Right lobe of liver (tissue), 4 donors: ENCODE results near the gene CYB561D2.

ENCODE experiments used
- POLR2A ChIP-seq: fragments of 450-650 bp; IDR thresholded peaks from one replicate; pipeline ENCODE4 v1.6.1; 2017; ENCODE audit warnings: antibody characterized with exemption, mild to moderate bottlenecking
- TF ChIP-seq, protein P1 (sequence below), 4 donors: fragments of 200-600 bp in 3 of 4; fragments of 450-650 bp in 1 of 4; IDR thresholded peaks; one replicate each; pipeline versions ENCODE4 v1.5.1 to v1.8.0; 2016 to 2022; ENCODE audit warnings: antibody characterized with exemption in 4 of 4, mild to moderate bottlenecking in 2 of 4
- donor health status: DM: no; HTN: no; CAD: no.
- donor health status: DM: no; HTN: no; CAD: no.
- donor health status: DM: no; HTN: yes; CAD: no.

DNA sequence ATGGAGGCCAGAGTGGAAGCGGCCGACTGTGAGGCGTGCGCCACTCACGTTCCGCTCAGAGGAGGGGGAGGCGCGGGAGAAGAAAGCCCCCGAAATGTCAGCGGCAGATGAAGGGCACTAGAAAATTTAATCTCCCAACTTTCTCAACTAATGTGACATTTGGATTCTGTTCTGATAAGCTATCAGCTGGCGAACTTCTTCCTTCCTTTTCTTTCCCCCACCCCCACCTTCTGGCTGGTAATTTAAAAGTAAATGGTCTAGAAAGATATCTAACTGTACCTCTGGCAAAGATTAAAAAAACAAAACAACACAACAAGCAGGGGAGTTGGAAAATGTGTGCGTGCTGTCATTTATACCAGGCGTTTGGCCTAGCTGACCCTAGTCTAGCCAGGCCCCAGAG is 35.1 kb downstream of the CYB561D2 start:
- TF ChIP-seq, protein P1, sequence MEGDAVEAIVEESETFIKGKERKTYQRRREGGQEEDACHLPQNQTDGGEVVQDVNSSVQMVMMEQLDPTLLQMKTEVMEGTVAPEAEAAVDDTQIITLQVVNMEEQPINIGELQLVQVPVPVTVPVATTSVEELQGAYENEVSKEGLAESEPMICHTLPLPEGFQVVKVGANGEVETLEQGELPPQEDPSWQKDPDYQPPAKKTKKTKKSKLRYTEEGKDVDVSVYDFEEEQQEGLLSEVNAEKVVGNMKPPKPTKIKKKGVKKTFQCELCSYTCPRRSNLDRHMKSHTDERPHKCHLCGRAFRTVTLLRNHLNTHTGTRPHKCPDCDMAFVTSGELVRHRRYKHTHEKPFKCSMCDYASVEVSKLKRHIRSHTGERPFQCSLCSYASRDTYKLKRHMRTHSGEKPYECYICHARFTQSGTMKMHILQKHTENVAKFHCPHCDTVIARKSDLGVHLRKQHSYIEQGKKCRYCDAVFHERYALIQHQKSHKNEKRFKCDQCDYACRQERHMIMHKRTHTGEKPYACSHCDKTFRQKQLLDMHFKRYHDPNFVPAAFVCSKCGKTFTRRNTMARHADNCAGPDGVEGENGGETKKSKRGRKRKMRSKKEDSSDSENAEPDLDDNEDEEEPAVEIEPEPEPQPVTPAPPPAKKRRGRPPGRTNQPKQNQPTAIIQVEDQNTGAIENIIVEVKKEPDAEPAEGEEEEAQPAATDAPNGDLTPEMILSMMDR (IDR thresholded peaks at IDR 0.05): no peak
- no peak for TF ChIP-seq POLR2A
